RWPE2 (cell line): ENCODE data around the gene RPL10.

ENCODE experiments used
- ATAC-seq: fragments of 200-7000 bp; cut with Tn5 transposase; 3 replicates; pipeline ENCODE4 v1.9.1; 2021; ENCODE audit warnings: low read depth
- DNase-seq: peaks from one replicate; pipeline ENCODE4 v3.0.0-alpha.2; 2020; ENCODE audit warnings: low spot score
- H3K27ac ChIP-seq: fragments of 450-650 bp; 2 replicates; pipeline ENCODE4 v1.5.1; 2017; ENCODE audit warnings: mild to moderate bottlenecking; ENCODE audit not compliant: poor library complexity, severe bottlenecking
- H3K27me3 ChIP-seq: fragments of 250-450 bp; sonication (Bioruptor Pico); 2 replicates; pipeline ENCODE4 v1.5.1; 2021; ENCODE audit warnings: mild to moderate bottlenecking, moderate library complexity; ENCODE audit not compliant: insufficient read depth, poor library complexity, severe bottlenecking
- H3K36me3 ChIP-seq: fragments of 250-450 bp; sonication (Bioruptor Pico); 2 replicates; pipeline ENCODE4 v1.5.1; 2020; ENCODE audit warnings: low read depth, mild to moderate bottlenecking, moderate library complexity
- H3K4me1 ChIP-seq: fragments of 250-450 bp; sonication (Bioruptor Pico); 2 replicates; pipeline ENCODE4 v1.5.1; 2021; ENCODE audit warnings: mild to moderate bottlenecking, moderate library complexity; ENCODE audit not compliant: insufficient read depth, poor library complexity, severe bottlenecking
- H3K4me3 ChIP-seq: fragments of 250-450 bp; sonication (Bioruptor Pico); 2 replicates; pipeline ENCODE4 v1.5.1; 2021; ENCODE audit warnings: mild to moderate bottlenecking, moderate library complexity; ENCODE audit not compliant: severe bottlenecking
- H3K9me3 ChIP-seq: fragments of 250-450 bp; sonication (Bioruptor Pico); 2 replicates; pipeline ENCODE4 v1.5.1; 2021; ENCODE audit warnings: mild to moderate bottlenecking, moderate library complexity; ENCODE audit not compliant: severe bottlenecking
- TF ChIP-seq, protein P1 (sequence below): fragments of 450-650 bp; IDR thresholded peaks from one replicate; pipeline ENCODE4 v1.5.1; 2017; ENCODE audit warnings: mild to moderate bottlenecking, moderate library complexity; ENCODE audit not compliant: poor library complexity, severe bottlenecking

Gene RPL10

DNA sequence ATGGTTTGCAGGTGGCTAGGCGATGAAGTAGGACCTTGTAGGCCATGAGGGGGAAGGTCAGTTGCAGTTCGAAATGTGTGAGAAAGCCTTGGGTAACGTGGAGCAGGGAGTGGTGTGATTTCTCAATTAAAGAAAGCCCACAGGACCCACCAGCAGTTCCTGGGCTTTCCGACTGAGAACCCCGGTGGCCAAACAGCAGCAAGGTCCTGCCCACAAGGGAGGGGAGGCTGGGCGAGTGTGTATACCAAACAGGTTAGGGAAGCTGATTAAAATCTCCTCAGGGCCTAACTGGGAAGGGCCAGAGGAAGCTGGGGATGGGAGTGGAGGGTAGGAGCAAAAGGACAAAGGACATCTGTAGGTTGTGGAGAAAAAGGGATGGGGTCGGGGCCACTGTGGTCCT lies 32.7 kb downstream of the RPL10 start:
- H3K27ac ChIP-seq, result no peak overlapping the region
- H3K9me3 ChIP-seq, result no peaks in the 10 kb centered on the region
- no peaks in the 10 kb centered on the region for H3K36me3 ChIP-seq
- no peaks in the 10 kb centered on the region for H3K27me3 ChIP-seq
- ATAC-seq (no peak), DNase-seq (no peak)
- H3K4me1 ChIP-seq, result no peaks in the 10 kb centered on the region
- no peak overlapping the region for H3K4me3 ChIP-seq
- TF ChIP-seq, protein P1, sequence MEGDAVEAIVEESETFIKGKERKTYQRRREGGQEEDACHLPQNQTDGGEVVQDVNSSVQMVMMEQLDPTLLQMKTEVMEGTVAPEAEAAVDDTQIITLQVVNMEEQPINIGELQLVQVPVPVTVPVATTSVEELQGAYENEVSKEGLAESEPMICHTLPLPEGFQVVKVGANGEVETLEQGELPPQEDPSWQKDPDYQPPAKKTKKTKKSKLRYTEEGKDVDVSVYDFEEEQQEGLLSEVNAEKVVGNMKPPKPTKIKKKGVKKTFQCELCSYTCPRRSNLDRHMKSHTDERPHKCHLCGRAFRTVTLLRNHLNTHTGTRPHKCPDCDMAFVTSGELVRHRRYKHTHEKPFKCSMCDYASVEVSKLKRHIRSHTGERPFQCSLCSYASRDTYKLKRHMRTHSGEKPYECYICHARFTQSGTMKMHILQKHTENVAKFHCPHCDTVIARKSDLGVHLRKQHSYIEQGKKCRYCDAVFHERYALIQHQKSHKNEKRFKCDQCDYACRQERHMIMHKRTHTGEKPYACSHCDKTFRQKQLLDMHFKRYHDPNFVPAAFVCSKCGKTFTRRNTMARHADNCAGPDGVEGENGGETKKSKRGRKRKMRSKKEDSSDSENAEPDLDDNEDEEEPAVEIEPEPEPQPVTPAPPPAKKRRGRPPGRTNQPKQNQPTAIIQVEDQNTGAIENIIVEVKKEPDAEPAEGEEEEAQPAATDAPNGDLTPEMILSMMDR, result no peak

DNA sequence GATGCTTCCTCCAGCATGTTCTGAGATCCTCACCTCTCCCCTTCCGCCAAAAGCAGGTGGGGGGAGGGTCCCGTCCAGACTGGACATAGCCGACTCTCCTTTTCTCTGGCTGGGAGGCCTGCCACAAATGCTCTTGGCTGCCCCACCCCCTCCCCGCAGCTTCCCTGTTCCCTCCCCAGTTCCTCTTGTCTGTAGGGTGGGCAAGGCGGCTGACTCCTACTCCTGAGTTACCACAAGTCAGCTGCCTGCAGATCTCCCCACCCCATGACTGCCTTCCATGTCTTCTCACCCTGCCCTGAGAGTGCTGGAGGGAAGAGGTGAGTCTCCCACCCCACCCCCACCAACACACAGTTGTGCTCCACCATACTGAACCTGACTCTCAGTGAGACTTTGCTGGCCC lies 33.2 kb downstream of the RPL10 start:
- Histone ChIP-seq H3K4me1 (no peaks in the 10 kb centered on the region), H3K4me3 (no peak overlapping the region), H3K9me3 (no peaks in the 10 kb centered on the region), H3K27ac (no peak overlapping the region), H3K27me3 (no peaks in the 10 kb centered on the region), H3K36me3 (no peaks in the 10 kb centered on the region)
- DNase-seq, result no peak
- ATAC-seq, result no peak
- TF ChIP-seq, protein P1, result no peak

DNA sequence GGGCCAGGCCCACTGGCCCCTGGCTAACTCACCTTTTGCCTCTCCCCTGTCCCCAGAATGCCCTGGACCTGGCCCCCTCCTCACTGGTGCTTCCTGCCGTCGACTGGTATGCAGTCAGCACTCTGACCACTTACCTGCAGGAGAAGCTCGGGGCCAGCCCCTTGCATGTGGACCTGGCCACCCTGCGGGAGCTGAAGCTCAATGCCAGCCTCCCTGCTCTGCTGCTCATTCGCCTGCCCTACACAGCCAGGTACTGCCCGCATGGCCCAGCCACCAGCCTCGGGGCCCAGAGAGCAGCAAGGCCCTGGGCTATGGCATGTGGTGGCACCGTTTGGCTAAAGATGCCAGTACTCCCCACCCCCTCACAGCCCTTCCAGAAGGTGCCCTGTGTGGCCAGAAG lies 34.0 kb downstream of the RPL10 start:
- no peak for ATAC-seq
- Histone ChIP-seq H3K27ac (no peak overlapping the region), H3K4me3 (no peak overlapping the region), H3K36me3 (no peaks in the 10 kb centered on the region), H3K27me3 (no peaks in the 10 kb centered on the region), H3K4me1 (no peaks in the 10 kb centered on the region), H3K9me3 (no peaks in the 10 kb centered on the region)
- TF ChIP-seq, protein P1, result no peak
- no peak for DNase-seq

DNA sequence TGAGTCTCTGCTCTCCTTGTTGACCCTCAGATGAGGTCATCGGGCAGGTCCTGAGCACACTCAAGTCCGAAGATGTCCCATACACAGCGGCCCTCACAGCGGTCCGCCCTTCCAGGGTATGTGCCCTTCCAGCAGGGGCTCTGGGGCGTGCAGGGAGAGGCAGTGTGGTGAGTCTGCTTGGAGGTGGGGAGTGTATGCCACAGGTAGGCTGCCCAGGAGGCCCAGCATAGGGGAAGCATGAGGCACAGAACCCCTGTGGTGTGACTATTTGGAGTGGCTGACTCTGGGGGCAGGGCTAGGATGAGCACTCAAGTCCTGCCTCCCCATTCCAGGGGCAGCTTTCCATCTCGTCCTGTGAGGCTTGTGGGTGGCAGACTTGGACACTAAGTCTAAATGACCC lies 35.4 kb downstream of the RPL10 start:
- H3K27me3 ChIP-seq, result no peaks in the 10 kb centered on the region
- H3K36me3 ChIP-seq, result 0 out of 2 replicates have a peak, but pooled peaks cover 4% of the 10 kb centered on the region
- TF ChIP-seq, protein P1, result no peak
- ATAC-seq (no peak), DNase-seq (no peak)
- H3K9me3 ChIP-seq, result no peaks in the 10 kb centered on the region
- no peak overlapping the region for H3K4me3 ChIP-seq
- no peak overlapping the region for H3K27ac ChIP-seq
- H3K4me1 ChIP-seq, result no peaks in the 10 kb centered on the region

DNA sequence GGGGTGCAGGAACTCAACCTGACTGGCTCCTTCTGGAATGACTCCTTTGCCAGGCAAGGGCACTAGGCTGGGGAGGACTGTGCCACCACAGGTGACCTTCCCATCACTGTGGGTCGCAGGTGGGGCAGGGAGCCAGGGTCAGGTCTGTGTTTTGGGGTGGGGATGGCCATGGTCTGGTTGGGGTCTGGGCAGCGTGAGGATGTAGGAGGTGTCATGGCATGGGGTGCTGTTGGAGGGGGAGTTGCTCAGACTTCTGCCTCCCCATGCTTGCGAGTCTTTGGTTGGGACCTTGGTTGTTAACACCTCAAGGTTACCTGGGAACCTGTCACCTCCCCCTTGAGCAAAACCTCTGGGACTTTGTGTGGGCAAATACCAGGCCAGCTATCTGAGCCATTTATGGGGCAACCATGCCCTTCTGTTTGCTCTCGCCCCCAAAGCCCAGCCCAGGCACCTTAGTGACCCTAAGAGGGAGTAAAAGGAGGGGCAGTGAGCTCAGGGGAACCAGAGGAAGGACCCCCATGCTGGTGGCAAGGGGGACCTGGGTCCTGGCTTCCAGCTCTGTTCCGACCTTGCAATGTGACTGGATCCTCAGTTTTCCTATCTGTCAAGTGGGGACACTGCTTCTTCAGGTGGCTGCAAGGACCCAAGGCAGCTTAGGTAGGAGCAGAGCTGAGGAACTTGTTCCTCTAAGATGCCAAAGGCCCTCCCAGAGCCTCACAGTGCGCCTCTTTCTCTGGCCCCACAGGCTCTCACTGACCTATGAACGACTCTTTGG lies 36.4 kb downstream of the RPL10 start:
- Histone ChIP-seq H3K9me3 (no peaks in the 10 kb centered on the region), H3K4me3 (no peak overlapping the region), H3K36me3 (0 out of 2 replicates have a peak, but pooled peaks cover 4% of the 10 kb centered on the region), H3K4me1 (no peaks in the 10 kb centered on the region), H3K27ac (no peak overlapping the region), H3K27me3 (no peaks in the 10 kb centered on the region)
- TF ChIP-seq, protein P1, result no peak
- ATAC-seq (no peak), DNase-seq (no peak)
